ENCODE measurements around the gene FAM241B.

Gene FAM241B

GRCh38 chr10:69662901-69663300, 32.9 kb downstream of the FAM241B start:
- in situ Hi-C loops (cut with MboI; ENCODE audit: low sequenced_read_pairs): no loop called here

GRCh38 chr10:69663369-69663947, 33.4 kb downstream of the FAM241B start:
- in situ Hi-C loops (cut with MboI; ENCODE audit: low sequenced_read_pairs): no loop called here

GRCh38 chr10:69665474-69666320, 35.6 kb downstream of the FAM241B start:
- in situ Hi-C loops (cut with MboI; ENCODE audit: low sequenced_read_pairs): no loop called here

GRCh38 chr10:69666756-69667155, 36.7 kb downstream of the FAM241B start:
- in situ Hi-C loops (cut with MboI; ENCODE audit: low sequenced_read_pairs): no loop called here

GRCh38 chr10:69668721-69669120, 38.7 kb downstream of the FAM241B start:
- in situ Hi-C loops (cut with MboI; ENCODE audit: low sequenced_read_pairs): no loop called here

- in situ Hi-C loops (cut with MboI; ENCODE audit: low sequenced_read_pairs): no loop called here
Measured at GRCh38 chr10:69669409-69669808, 39.4 kb downstream of the FAM241B start.

- in situ Hi-C loops (cut with MboI; ENCODE audit: low sequenced_read_pairs): no loop called here
Measured at GRCh38 chr10:69673521-69673920, 43.5 kb downstream of the FAM241B start.

GRCh38 chr10:69674786-69675185, 44.7 kb downstream of the FAM241B start:
- in situ Hi-C loops (cut with MboI; ENCODE audit: low sequenced_read_pairs): no loop called here

- in situ Hi-C loops (cut with MboI; ENCODE audit: low sequenced_read_pairs): no loop called here
Measured at GRCh38 chr10:69676301-69676700, 46.3 kb downstream of the FAM241B start.

GRCh38 chr10:69677985-69678654, 48.1 kb downstream of the FAM241B start:
- in situ Hi-C loops (cut with MboI; ENCODE audit: low sequenced_read_pairs): no loop called here

GRCh38 chr10:69679736-69680135, 49.7 kb downstream of the FAM241B start:
- in situ Hi-C loops (cut with MboI; ENCODE audit: low sequenced_read_pairs): no loop called here

- in situ Hi-C loops (cut with MboI; ENCODE audit: low sequenced_read_pairs): no loop called here
Measured at GRCh38 chr10:69680610-69681009, 50.6 kb downstream of the FAM241B start.

GRCh38 chr10:69681436-69681835, 51.4 kb downstream of the FAM241B start:
- in situ Hi-C loops (cut with MboI; ENCODE audit: low sequenced_read_pairs): no loop called here

GRCh38 chr10:69682955-69683474, 53.0 kb downstream of the FAM241B start:
- in situ Hi-C loops (cut with MboI; ENCODE audit: low sequenced_read_pairs): no loop called here

Data from HL-60/S4 (cell line).